Nephron progenitor cell (in vitro differentiated cells): ENCODE results near the gene TPSAB1.

Experiments
- DNase-seq: peaks from one replicate; pipeline ENCODE4 v3.0.0; 2021
- H3K27ac Mint-ChIP-seq: 2 replicates; pipeline ENCODE4 v1.8.0; 2021; ENCODE audit warnings: mild to moderate bottlenecking, moderate library complexity, mixed read lengths
- H3K27me3 Mint-ChIP-seq: 2 replicates; pipeline ENCODE4 v1.8.0; 2021; ENCODE audit warnings: mild to moderate bottlenecking, low read depth, mixed read lengths; ENCODE audit not compliant: poor library complexity
- H3K36me3 Mint-ChIP-seq: 2 replicates; pipeline ENCODE4 v1.8.0; 2021; ENCODE audit warnings: low read depth, mixed read lengths
- H3K4me1 Mint-ChIP-seq: 2 replicates; pipeline ENCODE4 v1.8.0; 2021; ENCODE audit warnings: mixed read lengths
- H3K4me3 Mint-ChIP-seq: 2 replicates; pipeline ENCODE4 v1.8.0; 2021; ENCODE audit warnings: mild to moderate bottlenecking, moderate library complexity, mixed read lengths
- H3K9me3 Mint-ChIP-seq: 2 replicates; pipeline ENCODE4 v1.8.0; 2021; ENCODE audit warnings: mild to moderate bottlenecking, moderate library complexity, mixed read lengths
- TF ChIP-seq, protein P1 (sequence below): fragments of 200-600 bp; sonication (generic); IDR thresholded peaks from 2 replicates; pipeline ENCODE4 v1.5.0; 2021; ENCODE audit warnings: antibody characterized with exemption

TPSAB1 gene

DNA sequence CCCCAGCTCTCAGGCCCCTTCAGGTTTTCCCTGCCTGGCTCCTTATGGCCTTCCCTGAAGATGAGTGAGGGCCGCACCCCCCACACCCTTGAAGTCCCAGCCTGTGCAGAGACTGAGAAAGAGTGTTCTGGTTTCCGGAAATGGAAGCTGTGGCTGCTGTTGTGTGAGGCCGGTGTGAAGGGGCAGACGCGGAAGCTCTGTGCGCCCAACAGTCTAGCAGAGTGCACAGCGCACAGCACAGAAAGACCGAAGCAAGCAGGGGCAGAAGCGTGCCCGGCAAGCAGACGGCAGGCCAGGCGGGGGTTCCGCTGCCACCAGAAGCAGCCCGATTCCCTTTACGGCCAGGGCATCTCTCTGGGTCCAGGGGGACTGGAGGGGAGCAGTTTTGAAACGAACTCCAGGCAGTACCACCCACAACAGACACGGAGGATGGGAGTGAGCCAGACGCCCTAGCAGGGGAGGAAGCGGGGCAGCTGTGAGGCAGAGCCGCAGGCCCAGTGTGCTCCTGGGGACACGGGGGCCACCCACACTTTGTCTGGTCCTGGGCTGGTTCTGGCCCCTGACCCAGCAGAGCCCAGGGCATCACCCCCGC lies 32.2 kb upstream of the TPSAB1 start:
- TF ChIP-seq, protein P1, sequence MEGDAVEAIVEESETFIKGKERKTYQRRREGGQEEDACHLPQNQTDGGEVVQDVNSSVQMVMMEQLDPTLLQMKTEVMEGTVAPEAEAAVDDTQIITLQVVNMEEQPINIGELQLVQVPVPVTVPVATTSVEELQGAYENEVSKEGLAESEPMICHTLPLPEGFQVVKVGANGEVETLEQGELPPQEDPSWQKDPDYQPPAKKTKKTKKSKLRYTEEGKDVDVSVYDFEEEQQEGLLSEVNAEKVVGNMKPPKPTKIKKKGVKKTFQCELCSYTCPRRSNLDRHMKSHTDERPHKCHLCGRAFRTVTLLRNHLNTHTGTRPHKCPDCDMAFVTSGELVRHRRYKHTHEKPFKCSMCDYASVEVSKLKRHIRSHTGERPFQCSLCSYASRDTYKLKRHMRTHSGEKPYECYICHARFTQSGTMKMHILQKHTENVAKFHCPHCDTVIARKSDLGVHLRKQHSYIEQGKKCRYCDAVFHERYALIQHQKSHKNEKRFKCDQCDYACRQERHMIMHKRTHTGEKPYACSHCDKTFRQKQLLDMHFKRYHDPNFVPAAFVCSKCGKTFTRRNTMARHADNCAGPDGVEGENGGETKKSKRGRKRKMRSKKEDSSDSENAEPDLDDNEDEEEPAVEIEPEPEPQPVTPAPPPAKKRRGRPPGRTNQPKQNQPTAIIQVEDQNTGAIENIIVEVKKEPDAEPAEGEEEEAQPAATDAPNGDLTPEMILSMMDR, result no peak
- no peak overlapping the region for H3K4me3 Mint-ChIP-seq
- no peak overlapping the region for H3K27ac Mint-ChIP-seq
- H3K9me3 Mint-ChIP-seq, result no peaks in the 10 kb centered on the region
- peaks cover 5% of the 10 kb centered on the region for H3K36me3 Mint-ChIP-seq
- DNase-seq, result no peak
- H3K4me1 Mint-ChIP-seq, result no peaks in the 10 kb centered on the region
- peaks cover 3% of the 10 kb centered on the region for H3K27me3 Mint-ChIP-seq

- no peaks in the 10 kb centered on the region for H3K9me3 Mint-ChIP-seq
- no peak for DNase-seq
- H3K4me3 Mint-ChIP-seq, result no peak overlapping the region
- no peaks in the 10 kb centered on the region for H3K36me3 Mint-ChIP-seq
- no peak overlapping the region for H3K27ac Mint-ChIP-seq
- H3K27me3 Mint-ChIP-seq, result peaks cover 3% of the 10 kb centered on the region
- TF ChIP-seq, protein P1, result no peak
- no peaks in the 10 kb centered on the region for H3K4me1 Mint-ChIP-seq
Measured at GRCh38 chr16:1209081-1209480, 31.4 kb upstream of the TPSAB1 start.

GRCh38 chr16:1210461-1210860 lies 30.0 kb upstream of the TPSAB1 start:
- Mint-ChIP-seq H3K9me3 (no peaks in the 10 kb centered on the region), H3K36me3 (no peaks in the 10 kb centered on the region), H3K27ac (no peak overlapping the region), H3K4me1 (no peaks in the 10 kb centered on the region), H3K4me3 (no peak overlapping the region), H3K27me3 (peaks cover under 1% of the 10 kb centered on the region)
- TF ChIP-seq, protein P1, result no peak
- DNase-seq, result no peak

DNA sequence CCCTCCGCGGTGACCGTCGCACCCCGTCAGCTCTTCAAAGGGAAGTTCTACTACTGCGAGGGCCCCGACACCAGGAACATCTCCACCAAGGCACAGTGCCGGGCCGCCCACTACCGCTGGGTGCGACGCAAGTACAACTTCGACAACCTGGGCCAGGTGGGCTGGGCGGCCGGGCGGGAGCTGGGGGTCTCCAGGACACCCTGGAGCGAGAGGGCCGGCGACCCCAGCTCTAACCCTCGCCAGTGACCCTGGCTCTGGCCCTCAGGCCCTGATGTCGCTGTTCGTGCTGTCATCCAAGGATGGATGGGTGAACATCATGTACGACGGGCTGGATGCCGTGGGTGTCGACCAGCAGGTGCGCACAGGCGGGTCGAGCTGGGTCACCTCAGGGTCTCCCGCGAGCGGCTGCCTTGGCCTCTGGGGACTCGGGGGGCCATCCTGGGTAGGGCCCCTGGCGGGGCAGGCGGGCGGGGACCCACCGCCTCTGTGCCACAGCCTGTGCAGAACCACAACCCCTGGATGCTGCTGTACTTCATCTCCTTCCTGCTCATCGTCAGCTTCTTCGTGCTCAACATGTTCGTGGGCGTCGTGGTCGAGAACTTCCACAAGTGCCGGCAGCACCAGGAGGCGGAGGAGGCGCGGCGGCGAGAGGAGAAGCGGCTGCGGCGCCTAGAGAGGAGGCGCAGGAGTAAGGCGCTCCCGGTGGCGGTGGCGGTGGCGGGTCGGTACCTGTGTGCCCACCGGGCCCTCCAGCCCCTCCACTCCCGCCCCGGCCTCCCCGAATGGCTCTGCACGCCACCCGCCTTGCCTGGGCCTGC lies 28.8 kb upstream of the TPSAB1 start:
- Mint-ChIP-seq H3K4me3 (no peak overlapping the region), H3K9me3 (no peaks in the 10 kb centered on the region), H3K27me3 (no peaks in the 10 kb centered on the region), H3K36me3 (no peaks in the 10 kb centered on the region), H3K4me1 (no peaks in the 10 kb centered on the region), H3K27ac (no peak overlapping the region)
- DNase-seq, result no peak
- TF ChIP-seq, protein P1, result no peak

GRCh38 chr16:1212616-1213194 lies 27.8 kb upstream of the TPSAB1 start:
- Mint-ChIP-seq H3K9me3 (no peaks in the 10 kb centered on the region), H3K4me1 (no peaks in the 10 kb centered on the region), H3K27me3 (no peaks in the 10 kb centered on the region), H3K4me3 (no peak overlapping the region), H3K36me3 (no peaks in the 10 kb centered on the region), H3K27ac (no peak overlapping the region)
- DNase-seq, result no peak
- TF ChIP-seq, protein P1, result no peak
